SK-N-SH treated with all-trans-retinoic acid at 6 μM for 48 hours (cell line): Measurements from ENCODE around the gene CDH4.

Source experiments
- ARNTL ChIP-seq: fragments of 450-650 bp; formaldehyde crosslinking; IDR thresholded peaks from 2 replicates; pipeline ENCODE4 v1.5.0; 2020; ENCODE audit warnings: low read depth, mild to moderate bottlenecking, moderate library complexity, borderline replicate concordance
- ESRRG ChIP-seq: fragments of 250-450 bp; sonication (Bioruptor Pico); IDR thresholded peaks from 2 replicates; pipeline ENCODE4 v1.6.1; 2021; ENCODE audit warnings: mild to moderate bottlenecking
- OSR1 ChIP-seq: fragments of 250-450 bp; sonication (Bioruptor Pico); IDR thresholded peaks from 2 replicates; pipeline ENCODE4 v1.8.0; 2022; ENCODE audit warnings: moderate library complexity, mild to moderate bottlenecking, inconsistent platforms
- PPARA ChIP-seq: fragments of 250-450 bp; sonication (Bioruptor Pico); IDR thresholded peaks from 2 replicates; pipeline ENCODE4 v1.5.0; 2020; ENCODE audit warnings: mild to moderate bottlenecking, borderline replicate concordance
- SNAI2 ChIP-seq: fragments of 250-450 bp; sonication (Bioruptor Pico); IDR thresholded peaks from 2 replicates; pipeline ENCODE4 v1.5.0; 2020; ENCODE audit warnings: mild to moderate bottlenecking, moderate library complexity
- TOX ChIP-seq: fragments of 250-450 bp; sonication (Bioruptor Pico); IDR thresholded peaks from 2 replicates; pipeline ENCODE4 v1.8.0; 2021; ENCODE audit warnings: mild to moderate bottlenecking, moderate library complexity, borderline replicate concordance
- ZFP3 ChIP-seq: fragments of 250-450 bp; sonication (Bioruptor Pico); IDR thresholded peaks from 2 replicates; pipeline ENCODE4 v1.5.0; 2020; ENCODE audit warnings: mild to moderate bottlenecking, moderate library complexity
- ZFP30 ChIP-seq: fragments of 450-650 bp; formaldehyde crosslinking; IDR thresholded peaks from 2 replicates; pipeline ENCODE4 v1.5.0; 2022; ENCODE audit warnings: mild to moderate bottlenecking, moderate library complexity
- ZNF565 ChIP-seq: fragments of 450-650 bp; formaldehyde crosslinking; conservative IDR thresholded peaks from 2 replicates; pipeline ENCODE4 v1.5.0; 2020; ENCODE audit warnings: low read depth, mild to moderate bottlenecking, moderate library complexity
- ZNF8 ChIP-seq: fragments of 450-650 bp; formaldehyde crosslinking; IDR thresholded peaks from 2 replicates; pipeline ENCODE4 v1.5.0; 2020; ENCODE audit warnings: mild to moderate bottlenecking, moderate library complexity
- TF ChIP-seq, protein P1 (sequence below): fragments of 250-450 bp; sonication (Bioruptor Pico); IDR thresholded peaks from 2 replicates; pipeline ENCODE4 v1.8.0; 2020; ENCODE audit warnings: mild to moderate bottlenecking, moderate library complexity, borderline replicate concordance
- TF ChIP-seq, protein P2 (sequence below): fragments of 250-450 bp; sonication (Bioruptor Pico); IDR thresholded peaks from 2 replicates; pipeline ENCODE4 v1.5.1; 2020; ENCODE audit warnings: low read depth, mild to moderate bottlenecking, moderate library complexity

DNA sequence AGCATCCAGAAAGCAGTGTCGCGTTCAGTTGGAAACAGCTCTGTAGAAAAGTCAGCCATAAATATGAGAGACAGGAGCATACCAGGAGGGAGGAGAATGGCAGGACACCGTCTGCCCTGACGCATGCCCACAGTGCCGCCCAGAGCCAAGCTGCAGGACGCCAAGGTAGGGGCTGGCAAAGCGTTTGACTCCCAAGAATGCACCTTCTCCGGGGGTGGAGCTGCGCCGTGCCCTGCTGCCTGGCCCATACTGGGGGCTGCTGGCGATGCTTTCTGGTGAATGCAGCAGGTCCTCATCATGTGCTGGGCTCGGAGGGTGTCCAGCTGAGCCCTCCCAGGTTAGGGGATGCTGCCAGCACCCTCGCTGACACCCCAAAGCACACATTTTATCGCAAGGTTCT is 349.8 kb downstream of the CDH4 start:
- TF ChIP-seq OSR1 (no peak), ZNF8 (CRISPR knock-in tag) (no peak), ZNF565 (CRISPR knock-in tag) (no peak), ARNTL (CRISPR knock-in tag) (no peak), ESRRG (CRISPR knock-in tag) (no peak), ZFP3 (CRISPR knock-in tag) (no peak), PPARA (CRISPR knock-in tag) (no peak), TOX (CRISPR knock-in tag) (no peak), SNAI2 (CRISPR knock-in tag) (no peak), ZFP30 (CRISPR knock-in tag) (no peak)
- TF ChIP-seq, protein P1, sequence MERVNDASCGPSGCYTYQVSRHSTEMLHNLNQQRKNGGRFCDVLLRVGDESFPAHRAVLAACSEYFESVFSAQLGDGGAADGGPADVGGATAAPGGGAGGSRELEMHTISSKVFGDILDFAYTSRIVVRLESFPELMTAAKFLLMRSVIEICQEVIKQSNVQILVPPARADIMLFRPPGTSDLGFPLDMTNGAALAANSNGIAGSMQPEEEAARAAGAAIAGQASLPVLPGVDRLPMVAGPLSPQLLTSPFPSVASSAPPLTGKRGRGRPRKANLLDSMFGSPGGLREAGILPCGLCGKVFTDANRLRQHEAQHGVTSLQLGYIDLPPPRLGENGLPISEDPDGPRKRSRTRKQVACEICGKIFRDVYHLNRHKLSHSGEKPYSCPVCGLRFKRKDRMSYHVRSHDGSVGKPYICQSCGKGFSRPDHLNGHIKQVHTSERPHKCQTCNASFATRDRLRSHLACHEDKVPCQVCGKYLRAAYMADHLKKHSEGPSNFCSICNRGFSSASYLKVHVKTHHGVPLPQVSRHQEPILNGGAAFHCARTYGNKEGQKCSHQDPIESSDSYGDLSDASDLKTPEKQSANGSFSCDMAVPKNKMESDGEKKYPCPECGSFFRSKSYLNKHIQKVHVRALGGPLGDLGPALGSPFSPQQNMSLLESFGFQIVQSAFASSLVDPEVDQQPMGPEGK (CRISPR knock-in tag) = no peak
- TF ChIP-seq, protein P2, sequence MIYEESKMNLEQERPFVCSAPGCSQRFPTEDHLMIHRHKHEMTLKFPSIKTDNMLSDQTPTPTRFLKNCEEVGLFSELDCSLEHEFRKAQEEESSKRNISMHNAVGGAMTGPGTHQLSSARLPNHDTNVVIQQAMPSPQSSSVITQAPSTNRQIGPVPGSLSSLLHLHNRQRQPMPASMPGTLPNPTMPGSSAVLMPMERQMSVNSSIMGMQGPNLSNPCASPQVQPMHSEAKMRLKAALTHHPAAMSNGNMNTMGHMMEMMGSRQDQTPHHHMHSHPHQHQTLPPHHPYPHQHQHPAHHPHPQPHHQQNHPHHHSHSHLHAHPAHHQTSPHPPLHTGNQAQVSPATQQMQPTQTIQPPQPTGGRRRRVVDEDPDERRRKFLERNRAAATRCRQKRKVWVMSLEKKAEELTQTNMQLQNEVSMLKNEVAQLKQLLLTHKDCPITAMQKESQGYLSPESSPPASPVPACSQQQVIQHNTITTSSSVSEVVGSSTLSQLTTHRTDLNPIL (CRISPR knock-in tag) = no peak
